Activated CD8-positive, alpha-beta memory T cell treated with anti-CD3 and anti-CD28 coated beads, Interleukin-2, amount 50 U/mL, for 4 hours (primary cell): ENCODE data around the gene GCNT1.
"Not testable (repeated sequence)": the region's sequence is repeated elsewhere in the genome, so short reads cannot be mapped to it uniquely, and the experiment has no call there.

Experiments used
- DNase-seq: peaks from one replicate; pipeline ENCODE4 v3.0.0-alpha.2; 2020

The GCNT1 gene

DNA sequence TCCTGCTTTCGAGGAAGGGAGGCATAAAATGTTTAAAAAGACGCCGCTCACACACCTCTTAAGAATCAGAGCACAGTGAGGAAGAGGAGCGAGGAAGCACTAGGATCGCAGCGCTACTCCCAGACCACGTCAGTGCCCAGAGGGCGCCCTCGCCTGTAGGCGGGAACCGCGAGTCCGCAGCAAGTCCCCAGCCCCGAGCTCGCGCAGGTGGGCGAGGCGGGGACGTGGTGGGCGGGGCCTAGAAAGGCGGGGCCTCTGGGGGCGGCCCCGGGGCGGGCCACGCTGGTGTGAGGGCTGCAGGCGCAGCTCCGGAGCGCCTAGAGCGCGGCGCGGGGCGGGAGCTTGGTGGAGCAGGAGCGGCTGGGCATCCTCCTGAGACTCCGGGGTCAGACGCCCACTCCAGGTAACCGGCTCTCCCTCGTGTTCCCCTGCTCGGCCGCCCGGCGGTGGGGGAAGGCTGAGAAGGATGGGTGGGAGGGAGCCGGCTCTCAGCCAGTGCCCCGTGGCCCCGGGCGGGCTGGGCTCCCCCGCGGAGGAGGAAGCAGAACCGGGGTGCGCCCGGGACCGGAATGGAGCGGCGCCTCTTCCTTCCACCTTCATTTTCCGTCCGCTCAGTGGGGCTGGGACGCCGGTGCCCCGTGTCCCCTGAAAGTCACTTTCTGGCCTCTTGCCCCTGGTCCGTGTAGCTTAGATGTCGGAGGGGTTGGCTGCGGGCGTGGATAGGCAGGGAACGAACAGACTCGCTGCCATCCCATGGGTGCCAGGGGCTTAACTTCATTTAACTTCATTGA is at the start of gene GCNT1:
Gene GCNT1, plus strand, starts transcription at position 280 of the 791 bp plus-strand sequence. CDS start 43,200 bp downstream, outside the sequence.
- DNase-seq, result peak; percentile 93

DNA sequence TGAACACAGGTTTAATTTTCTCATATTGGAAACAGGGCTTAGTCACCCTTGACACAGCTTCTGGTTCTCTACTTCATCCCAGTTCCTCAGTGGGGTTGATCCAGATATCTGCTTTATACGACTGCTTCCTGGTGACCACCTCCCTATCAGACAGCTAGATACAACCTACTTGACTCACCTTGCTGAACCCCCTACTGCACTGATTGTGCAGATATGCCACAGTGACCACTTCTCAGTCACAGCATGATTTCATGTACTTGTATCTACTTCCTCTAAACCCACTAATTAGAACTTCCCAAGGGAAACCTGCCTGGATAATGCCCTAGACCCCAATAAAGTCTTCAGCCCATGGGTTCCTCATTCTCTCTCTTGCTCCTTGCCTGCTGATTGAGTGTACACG is 46.3 kb upstream of the GCNT1 start:
- DNase-seq, result no peak

DNA sequence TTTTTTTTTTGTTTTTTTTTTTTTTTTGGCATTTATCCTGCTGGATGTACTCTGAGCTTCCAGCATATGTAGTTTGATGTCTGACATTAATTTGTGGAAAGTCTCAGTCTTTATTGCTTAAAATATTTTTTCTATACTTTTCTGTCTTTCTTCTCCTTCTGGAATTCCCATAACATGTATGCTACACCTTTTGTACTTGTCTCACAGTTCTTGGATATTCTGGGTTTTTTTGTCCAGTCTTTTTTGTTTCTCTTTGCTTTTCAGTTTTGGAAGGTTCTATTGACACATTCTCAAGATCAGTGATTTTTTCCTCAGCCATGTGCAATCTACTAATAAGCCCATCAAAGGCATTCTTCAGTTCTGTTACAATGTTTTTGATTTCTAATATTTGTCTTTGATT is 45.3 kb upstream of the GCNT1 start:
- no peak for DNase-seq

DNA sequence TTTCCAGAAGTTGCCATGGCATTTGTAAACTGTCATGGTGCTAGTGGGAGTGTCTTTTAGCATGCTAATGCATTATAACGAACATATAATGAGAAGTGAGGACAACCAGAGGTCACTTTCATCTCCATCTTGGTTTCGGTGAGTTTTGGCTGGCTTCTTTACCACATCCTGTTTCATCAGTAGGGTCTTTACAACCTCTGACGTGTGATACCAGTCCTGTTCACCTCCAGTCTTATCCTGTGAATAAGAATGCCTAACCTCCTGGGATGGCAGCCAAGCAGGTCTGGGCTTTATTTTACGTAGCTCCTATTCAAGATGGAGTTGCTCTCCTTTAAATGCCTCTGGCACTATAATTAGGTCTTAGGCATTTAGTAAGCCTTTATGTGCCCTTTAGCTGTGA is 44.3 kb upstream of the GCNT1 start:
- DNase-seq, result no peak

DNA sequence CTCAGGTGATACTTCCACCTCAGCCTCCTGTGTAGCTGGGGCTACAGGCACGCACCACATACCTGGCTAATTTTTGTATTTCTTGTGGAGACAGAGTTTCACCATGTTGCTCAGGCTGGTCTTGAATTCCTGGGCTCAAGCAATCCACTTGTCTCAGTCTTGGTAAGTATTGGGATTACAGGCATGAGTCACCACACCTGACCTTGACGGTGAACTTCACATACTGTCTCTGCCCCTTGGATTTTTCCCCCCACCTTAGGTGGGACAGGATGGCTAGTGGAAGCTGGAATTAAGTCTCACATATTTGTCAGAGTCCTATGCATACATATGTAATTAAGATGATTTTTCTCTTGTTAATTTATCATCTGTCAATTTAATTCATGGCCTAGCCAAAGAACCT is 43.8 kb upstream of the GCNT1 start:
- no peak for DNase-seq

DNA sequence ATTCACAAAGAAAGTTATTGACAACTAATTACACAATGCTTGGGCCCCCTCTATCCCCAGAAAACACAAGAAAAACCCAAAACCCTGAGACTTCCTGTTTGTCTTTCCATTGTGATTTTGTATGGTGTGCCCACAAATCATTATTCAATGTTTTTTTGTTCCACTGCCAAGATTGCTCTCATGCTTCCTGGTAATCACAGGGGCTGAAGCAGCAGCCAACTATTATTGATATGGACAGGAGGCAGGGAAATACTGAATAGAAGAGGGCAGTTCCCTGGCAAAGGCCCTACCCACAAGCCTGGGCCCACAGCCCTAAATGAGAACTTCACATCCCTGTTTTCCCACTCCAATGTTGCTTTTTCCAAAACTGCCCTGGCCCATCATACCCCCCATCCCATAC is 43.3 kb upstream of the GCNT1 start:
- DNase-seq, result no peak

DNA sequence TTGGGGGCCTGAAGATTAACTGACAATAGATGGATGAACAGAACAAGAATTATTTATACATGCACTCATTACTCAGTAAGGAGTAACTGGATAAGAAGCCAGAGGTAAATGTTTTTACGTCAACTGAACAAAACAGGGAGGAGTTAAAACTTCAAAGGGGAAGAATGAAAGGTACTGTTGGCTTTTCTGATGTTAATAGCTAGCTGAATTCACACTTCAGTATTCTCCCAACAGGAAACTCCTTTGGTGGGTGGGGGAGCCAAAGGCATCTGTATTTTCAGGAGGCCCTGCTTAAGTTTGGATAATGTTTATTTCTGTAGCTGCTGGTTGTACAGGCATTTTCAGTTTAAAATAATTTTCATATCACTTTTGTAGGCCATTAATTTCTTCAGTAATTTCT is 41.6 kb upstream of the GCNT1 start:
- no peak for DNase-seq

DNA sequence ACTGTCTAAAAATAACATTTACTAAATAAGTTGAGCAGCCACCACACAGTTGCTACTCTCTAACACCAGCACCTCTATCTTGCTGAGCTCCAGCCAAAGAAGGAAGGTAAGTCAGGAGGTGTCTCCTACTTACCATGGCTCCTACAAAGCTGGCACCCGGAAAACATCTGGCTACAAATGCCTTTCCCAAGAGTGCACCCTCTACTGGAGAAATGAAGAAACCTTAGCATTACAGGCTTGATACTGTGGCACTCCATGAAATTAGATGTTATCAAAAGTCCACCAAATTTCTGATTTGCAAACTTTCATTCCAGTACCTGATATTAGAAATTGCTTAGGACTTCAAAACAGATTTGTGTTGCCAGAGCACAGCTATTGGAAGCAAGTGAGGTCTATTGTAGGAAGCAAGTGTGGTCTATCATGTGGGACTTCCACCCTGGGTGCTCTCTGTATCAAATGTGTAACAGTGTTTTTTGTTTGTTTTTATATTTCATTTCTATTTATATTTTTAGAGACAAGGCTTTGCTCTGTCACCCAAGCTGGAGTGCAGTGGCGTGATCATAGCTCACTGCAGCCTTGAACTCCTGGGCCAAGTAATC is 39.1 kb upstream of the GCNT1 start:
- no peak for DNase-seq

DNA sequence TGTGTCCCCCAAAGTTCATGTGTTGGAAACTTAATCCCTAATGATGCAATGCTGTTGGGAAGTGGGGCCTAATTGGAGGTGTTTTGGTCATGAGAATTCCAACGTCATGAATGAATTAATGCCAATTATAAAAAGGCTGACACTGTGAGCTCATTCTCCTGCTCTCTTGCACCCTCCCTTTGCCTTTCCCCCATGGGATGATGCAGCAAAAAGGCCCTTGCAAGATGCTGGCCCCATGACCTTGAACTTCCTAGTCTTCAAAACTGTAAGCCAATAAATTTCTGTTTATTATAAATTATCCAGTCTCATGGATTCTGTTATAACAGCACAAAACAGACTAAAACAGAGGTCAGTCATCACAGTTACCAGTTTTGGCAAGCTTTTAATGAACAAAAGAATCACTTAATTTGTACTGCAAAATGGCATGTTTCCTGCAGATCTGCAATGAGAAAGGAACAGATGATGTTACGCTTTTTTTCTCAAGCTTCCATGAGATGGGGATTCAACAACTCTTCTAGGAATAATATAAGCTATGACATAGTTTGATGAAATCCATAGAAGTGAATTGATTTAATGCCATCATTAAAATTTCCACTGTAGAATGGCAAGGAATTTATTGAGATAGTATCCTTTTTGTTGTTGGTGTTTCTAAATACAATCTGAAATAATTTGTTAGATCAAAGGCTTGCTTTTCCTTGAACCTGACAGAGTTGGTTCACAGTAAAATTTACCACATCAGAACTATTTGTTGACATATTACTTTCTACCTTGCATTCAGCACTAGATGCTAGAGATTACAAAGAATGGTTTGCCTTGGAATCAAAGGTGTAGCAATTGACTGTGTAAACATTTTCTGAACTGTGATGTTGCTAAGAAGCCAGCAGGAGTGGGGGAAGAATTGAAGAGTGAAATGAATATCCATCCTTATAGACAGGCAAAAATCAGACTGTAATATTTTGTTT is 35.5 kb upstream of the GCNT1 start:
- DNase-seq, result no peak

DNA sequence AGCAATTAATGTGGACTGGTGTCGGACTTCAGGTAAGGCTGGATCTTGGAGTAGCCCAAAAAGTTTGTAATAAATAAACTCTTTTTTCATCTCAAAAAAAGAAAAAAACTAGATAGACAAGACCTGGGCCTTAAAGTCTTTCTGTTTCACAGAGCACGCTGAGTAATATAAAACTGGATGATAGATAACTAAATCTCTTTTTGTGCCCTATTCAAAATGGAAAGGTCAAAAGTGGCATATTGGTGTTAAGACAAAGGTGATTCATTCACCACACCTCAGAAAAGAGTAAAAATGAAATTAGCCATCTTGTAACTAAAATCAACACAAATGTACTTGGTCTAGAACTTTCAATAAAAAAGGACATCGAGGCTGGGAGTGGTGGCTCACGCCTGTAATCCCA is 34.5 kb upstream of the GCNT1 start:
- DNase-seq, result no peak

DNA sequence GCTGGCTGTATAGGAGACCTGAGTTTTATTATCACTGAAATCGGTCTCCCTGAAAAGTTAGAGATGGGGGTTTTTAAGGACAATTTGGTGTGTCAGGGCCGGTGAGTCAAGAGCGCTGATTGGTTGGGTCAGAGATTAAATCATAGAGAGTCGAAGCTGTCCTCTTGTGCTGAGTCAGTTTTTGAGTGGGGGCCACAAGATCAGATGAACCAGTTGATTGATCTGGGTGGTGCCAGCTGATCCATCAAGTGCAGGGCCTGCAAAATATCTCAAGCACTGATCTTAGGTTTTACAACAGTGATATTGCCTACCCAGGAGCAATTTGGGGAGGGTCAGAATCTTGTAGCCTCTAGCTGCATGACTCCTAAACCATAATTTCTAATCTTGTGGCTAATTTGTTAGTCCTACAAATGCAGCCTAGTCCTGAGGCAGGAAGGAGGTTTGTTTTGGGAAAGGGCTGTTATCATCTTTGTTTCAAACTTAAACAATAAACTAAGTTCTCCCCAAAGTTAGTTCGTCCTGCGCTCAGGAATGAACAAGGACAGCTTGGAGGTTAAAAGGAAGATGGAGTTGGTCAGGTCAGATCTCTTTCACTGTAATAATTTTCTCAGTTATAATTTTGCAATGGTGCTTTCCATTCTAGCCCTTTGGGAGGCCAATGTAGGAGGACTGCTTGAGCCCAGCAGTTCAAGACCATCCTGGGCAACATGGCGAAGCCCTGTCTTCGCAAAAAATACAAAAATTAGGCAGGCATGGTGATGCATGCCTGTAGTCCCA is 33.1 kb upstream of the GCNT1 start:
- no peak for DNase-seq

DNA sequence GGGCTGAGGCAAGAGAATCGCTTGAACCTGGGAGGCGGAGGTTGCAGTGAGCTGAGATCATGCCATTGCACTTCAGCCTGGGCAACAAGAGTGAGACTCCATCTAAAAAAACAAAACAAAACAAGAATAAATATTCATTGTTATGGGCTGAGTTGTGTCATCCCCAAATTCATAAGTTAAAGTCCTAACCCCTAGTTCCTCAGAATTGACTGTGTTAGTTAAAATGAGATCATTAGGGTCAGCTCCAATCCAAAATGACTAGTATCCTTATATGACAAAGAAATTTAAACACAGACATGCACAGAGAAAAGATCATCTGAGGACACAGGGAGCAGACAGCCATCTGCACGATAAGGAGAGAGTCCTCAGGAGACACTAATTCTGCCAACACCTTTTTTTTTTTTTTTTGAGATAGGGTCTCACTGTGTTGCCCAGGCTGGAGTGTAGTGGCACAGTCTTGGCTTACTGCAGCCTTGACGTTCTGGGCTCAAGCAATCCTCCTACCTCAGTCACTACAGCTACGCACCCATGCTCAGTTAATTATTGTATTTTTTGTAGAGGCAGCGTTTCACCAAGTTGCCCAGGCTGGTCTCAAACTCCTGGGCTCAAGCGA is 32.1 kb upstream of the GCNT1 start:
- no peak for DNase-seq

DNA sequence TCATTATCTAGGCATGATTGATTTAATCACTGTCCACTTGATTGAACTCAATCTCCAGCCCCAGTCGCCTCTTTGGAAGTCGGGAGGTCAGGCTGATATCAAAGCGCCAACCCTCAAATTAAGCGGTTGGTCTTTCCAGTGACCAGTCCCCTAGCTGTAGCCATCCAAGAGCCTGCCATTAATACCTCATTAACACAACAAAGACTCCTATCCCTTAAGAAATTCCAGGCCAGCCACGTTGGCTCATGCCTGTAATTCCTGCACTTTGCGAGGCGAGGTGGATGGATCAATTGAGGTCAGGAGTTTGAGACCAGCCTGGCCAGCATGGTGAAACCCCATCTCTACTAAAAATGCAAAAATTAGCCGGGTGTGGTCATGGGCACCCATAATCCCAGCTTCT is 27.4 kb upstream of the GCNT1 start:
- no peak for DNase-seq

DNA sequence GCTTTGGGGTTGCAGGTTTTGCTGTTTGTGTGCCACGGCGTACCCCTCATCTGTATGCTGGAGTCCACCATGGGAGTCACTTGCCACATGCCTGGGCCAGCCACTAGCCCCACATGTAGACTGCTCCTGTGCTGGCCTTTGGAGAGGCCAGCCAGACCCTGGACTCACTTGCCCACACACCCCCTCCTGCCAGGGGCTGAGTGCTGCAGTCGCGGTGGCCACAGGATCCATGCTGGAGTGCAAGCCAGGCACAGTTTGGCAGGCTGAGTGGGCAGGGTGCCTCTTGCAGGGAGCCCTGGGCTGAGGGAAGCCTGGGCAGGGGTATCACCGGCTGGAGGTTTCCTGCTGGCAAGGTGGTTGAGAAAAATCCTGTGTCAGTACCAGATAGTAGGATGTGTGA is 25.6 kb upstream of the GCNT1 start:
- DNase-seq, result no peak

DNA sequence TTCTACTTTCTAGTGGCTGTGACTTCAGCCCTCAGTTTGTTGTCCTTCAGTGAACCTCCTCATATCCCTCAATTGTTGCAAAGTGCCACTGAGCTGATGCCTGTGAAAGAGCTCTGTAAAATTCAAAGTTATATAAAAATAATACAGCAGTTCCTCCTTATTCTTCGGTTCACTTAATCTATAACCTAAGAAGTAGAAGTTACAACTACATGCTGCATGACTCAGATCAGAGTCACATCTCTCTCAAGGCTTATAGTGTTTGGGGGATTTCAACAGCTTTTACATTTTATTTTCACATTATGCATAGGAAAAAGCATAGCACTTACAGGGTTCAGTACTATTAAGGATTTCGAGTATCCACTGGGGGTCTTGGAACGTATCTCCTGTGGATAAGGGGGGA is 25.1 kb upstream of the GCNT1 start:
- DNase-seq, result no peak

DNA sequence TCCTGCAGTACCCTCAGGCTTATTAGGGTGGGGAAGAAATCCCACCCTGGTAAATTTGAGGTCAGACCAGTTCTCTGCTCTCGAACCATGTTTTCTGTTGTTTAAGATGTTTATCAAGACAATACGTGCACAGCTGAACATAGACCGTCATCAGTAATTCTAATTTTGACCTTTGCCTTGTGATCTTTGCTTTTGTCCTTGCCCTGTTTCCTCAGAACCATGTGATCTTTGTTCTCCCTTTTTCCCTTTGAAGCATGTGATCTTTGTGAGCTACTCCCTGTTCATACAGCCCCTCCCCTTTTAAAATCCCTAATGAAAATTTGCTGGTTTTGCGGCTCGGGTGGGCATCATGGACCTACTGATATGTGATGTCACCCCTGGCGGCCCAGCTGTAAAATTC is 24.1 kb upstream of the GCNT1 start:
- not testable (repeated sequence) for DNase-seq

DNA sequence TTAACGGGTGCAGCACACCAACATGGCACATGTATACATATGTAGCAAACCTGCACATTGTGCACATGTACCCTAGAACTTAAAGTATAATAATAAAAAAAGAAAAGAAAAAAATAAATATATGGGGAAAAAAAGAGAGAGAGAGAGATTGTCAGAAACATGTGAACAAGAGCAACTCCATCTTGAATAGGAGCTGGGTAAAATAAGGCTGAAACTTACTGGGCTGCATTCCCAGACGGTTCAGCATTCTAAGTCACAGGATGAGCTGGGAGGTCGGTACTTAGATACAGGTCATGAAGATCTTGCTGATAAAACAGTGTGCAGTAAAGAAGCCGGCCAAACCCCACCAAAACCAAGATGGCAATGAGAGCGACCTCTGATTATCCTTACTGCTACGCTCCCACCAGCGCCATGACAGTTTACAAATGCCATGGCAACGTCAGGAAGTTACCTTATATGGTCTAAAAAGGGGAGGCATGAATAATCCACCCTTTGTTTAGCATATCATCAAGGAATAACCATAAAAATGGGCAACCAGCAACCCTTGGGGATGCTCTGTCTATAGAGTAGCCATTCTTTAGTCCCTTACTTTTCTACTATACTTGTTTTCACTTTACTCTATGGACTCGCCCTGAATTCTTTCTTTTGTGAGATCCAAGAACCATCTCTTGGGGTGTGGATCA is 21.8 kb upstream of the GCNT1 start:
- not testable (repeated sequence) for DNase-seq

DNA sequence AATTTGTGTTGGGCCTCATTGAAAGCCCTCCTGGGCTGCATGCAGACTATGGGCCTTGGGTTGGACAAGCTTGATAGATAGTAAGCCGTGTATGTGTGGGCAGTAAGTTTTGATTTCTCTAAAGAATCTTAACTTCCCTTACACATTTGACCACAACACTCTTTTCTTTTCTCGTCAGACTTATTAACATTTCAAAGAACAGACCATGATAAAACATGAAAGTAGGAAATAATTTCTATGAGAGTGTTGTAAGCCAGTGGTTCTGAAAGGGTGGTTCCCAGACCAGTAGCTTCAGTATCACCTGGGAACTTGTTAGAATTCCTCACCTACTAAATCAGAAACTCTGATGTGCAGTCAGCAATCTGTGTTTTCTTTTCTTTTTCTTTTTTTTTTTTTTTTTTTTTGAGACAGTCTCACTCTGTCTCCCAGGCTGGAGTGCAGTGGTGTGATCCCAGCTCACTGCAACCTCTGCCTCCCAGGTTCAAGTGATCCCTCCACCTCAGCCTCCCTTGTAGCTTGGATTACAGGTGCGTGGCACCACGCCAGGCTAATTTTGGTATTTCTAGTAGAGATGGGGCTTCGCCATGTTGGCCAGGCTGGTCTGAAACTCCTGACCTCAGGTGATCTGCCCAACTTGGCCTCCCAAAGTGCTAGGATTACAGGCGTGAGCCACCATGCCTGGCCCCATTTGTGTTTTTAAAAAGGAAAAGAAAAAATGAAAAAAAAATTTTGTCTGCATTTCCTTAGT is 20.0 kb upstream of the GCNT1 start:
- no peak for DNase-seq

DNA sequence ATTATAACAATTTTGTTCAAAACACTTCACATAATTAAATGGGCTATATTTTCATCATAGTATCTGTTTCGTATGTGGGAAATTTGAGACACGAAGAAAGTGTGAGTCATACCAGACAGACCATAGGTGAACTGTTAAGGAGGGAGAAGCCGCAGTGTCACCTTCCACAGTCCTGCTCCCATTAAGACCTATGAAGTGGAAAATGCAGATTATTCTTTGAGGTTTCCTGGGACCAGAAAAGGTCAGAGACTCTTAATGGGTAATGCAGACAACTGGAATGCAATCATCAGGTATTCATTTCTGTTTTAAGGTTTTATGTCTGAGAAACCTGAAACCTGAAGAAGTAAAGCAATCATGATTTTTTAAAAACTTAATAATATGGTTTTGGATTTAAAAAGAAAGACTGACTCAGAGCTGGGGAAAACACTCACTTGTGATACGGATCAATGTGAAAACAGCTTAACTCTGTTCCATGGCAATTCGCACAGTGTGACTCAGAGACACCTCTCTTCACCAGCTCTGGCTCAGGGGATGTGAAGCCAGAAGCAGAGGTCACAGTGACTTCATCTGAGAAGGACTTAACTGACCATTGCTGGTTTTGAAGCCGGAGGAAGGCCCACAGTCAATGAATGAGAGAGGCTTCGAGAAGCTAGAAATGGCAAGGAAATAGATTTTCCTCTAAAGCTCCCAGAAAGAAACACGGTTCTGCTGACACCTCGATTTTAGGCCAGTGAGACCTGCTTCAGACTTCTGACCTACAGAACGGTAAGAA is 17.2 kb upstream of the GCNT1 start:
- DNase-seq, result no peak

DNA sequence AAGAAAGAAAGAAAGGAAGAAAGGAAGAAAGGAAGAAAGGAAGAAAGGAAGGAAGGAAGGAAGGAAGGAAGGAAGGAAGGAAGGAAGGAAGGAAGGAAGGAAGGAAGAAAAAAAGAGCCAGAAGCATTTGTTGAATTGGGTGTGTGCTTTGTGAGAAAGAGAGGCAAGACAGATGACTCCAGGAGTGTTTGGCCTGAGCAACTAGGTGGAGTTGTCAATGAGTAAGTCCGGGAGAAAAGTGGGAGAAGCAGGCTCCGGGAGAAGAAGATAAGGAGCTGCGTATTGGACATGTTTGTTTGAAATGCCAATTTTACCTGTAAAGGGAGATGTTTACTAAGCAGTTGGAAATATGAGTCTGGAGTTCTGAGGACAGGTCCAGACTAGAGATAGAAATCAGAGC is 15.1 kb upstream of the GCNT1 start:
- DNase-seq, result no peak
